ENCODE results near the gene CRABP2. TPM values are rescaled to one million over a fixed set of nuclear protein-coding genes. Genes with fewer than 3 reads are reported as not detected.

CRABP2 gene
- polyA plus RNA-seq, 1 experiment, result 12.8 TPM

DNA sequence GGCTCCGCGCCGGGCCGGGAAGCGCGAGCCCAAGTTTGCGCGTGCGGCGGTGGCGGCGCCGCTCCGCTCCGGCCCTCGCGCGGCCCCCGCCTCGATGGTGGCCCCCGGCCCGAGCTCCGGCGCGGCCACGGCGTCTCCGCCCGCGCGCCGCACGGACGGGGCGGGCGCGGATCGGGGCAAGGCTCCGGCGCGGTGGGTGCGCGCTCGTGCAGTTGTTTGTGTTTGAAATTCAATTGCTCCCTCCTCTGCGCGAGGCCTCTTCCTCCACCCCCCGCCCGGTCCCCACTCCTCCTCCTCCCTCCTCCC, 46.0 kb upstream of the CRABP2 start, which contains the start of gene HDGF:
TSS of gene HDGF (minus strand) at position 225 of the 306 bp plus-strand sequence. CDS start 246 bp downstream, outside the sequence.
- Histone ChIP-seq H3K9me3 (ENCODE audit: control insufficient read depth, insufficient read depth, low read length) (peaks cover 5% of the 10 kb centered on the region; the same call in 1 of the 2 replicates), H3K27me3 (ENCODE audit: control insufficient read depth, insufficient read depth, low read length) (no peaks in the 10 kb centered on the region), H3K27ac (ENCODE audit: low read depth, low read length) (peak within 1 kb of the TSS; percentile 77), H3K4me3 (ENCODE audit: low read depth, low read length) (peak within 1 kb of the TSS; percentile 94)
- no peak for TF ChIP-seq CTCF (IDR thresholded peaks at IDR 0.05; ENCODE audit: low read depth, low read length)
- POLR2A ChIA-PET, result interaction anchor here (0.6 to 3.2 kb wide), 7 partner anchors 10 to 108 kb away, joined by 3 to 26 read pairs (median 4); partner anchors contain the start of genes ISG20L2, METTL25B, MRPL24 and PRCC
- CTCF ChIA-PET, result interaction anchor here (1.2 to 1.9 kb wide), 3 partner anchors 25 to 139 kb away, joined by 3 to 10 read pairs (median 4); no protein-coding TSS in a partner anchor
- no peak for DNase-seq (ENCODE audit: low read depth, low spot score)

GRCh38 chr1:156750711-156751450, 45.5 kb upstream of the CRABP2 start:
- Histone ChIP-seq H3K4me3 (ENCODE audit: low read depth, low read length) (peak overlapping the region; percentile 94), H3K27me3 (ENCODE audit: control insufficient read depth, insufficient read depth, low read length) (no peaks in the 10 kb centered on the region), H3K27ac (ENCODE audit: low read depth, low read length) (peak overlapping the region; percentile 73), H3K9me3 (ENCODE audit: control insufficient read depth, insufficient read depth, low read length) (peaks cover 5% of the 10 kb centered on the region; the same call in 1 of the 2 replicates)
- ChIA-PET POLR2A (interaction anchor here (0.6 to 3.2 kb wide), 6 partner anchors 9 to 109 kb away, joined by 3 to 26 read pairs (median 12); partner anchors contain the start of genes ISG20L2, METTL25B, MRPL24 and PRCC), CTCF (interaction anchor here (0.7 to 1.9 kb wide), 3 partner anchors 25 to 140 kb away, joined by 4 to 10 read pairs (median 4); no protein-coding TSS in a partner anchor)
- TF ChIP-seq CTCF (IDR thresholded peaks at IDR 0.05; ENCODE audit: low read depth, low read length), result no peak
- no peak for DNase-seq (ENCODE audit: low read depth, low spot score)

DNA sequence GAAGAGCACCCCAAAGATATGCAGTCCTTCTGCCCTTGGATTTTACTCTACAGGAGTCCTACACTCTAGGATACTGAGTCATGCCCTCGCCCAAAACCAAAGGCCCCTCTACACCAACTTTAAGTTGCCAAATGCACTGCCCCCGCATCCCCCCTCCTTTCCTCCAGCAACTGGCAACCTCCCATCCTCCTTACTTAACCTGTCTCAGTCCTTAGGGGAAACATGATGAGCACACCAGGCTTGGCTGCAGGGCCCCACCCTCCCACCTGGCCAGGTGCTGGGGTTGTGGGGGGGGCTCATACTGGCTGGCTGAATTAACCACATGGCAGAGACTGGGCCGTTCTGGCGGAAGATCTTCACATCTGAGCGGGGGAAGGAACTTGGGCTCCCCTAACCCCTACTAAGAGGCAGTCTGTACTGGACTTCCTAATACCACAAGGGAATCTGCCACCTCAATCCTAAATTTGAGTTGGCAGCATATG, 44.8 kb upstream of the CRABP2 start:
- Histone ChIP-seq H3K9me3 (ENCODE audit: control insufficient read depth, insufficient read depth, low read length) (peaks cover 5% of the 10 kb centered on the region; the same call in 1 of the 2 replicates), H3K27me3 (ENCODE audit: control insufficient read depth, insufficient read depth, low read length) (no peaks in the 10 kb centered on the region), H3K4me3 (ENCODE audit: low read depth, low read length) (peak overlapping the region; percentile 94), H3K27ac (ENCODE audit: low read depth, low read length) (peak overlapping the region; percentile 96)
- POLR2A ChIA-PET, result interaction anchor here (2.3 to 3.2 kb wide), 2 partner anchors 16 to 22 kb away, joined by 20 to 24 read pairs; partner anchors contain the start of genes ISG20L2, METTL25B and PRCC
- no peak for TF ChIP-seq CTCF (IDR thresholded peaks at IDR 0.05; ENCODE audit: low read depth, low read length)
- no peak for DNase-seq (ENCODE audit: low read depth, low spot score)
- CTCF ChIA-PET, result interaction anchor here (0.7 kb wide), 1 partner anchor 59 kb away, joined by 4 read pairs; no protein-coding TSS in a partner anchor

DNA sequence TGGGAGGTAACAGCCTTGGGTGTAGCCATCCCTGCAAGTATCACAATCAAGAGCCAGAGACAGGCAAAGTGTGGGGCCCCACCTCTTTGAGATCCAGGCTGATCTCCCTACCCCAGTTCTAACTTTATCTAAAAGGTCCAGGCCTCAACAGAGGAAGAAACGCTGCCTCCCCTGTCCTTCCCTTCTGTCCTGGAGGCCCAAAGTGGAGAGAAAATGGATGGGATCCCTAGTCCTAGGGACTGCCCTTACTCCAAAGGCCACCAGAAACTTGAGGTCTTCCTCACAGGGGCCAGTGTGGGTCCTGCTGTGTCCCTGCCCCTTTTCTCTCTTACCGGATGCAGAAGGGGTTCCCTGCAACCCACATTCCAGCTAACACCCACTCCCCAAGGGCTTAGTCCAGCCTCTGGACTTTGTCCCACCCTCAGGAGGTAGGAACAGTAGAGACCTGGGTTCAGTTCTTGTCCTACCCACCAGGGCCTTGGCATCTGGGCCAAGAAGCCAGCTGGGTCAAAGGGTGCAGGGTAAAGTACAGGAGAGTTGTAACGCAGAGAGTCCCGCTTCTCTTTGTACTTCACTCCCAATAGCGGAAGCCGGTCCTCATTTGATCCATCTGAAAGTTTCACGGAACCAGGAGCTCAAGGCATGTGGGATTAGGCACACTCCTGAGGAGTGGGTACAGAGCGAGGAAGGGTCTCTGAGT, 44.2 kb upstream of the CRABP2 start:
- peak overlapping the region; percentile 94 for H3K4me3 ChIP-seq (ENCODE audit: low read depth, low read length)
- ChIA-PET CTCF (no interaction called here), POLR2A (no interaction called here)
- no peak for TF ChIP-seq CTCF (IDR thresholded peaks at IDR 0.05; ENCODE audit: low read depth, low read length)
- DNase-seq (ENCODE audit: low read depth, low spot score), result no peak
- H3K27me3 ChIP-seq (ENCODE audit: control insufficient read depth, insufficient read depth, low read length), result no peaks in the 10 kb centered on the region
- H3K27ac ChIP-seq (ENCODE audit: low read depth, low read length), result peak overlapping the region; percentile 96
- peaks cover 5% of the 10 kb centered on the region; the same call in 1 of the 2 replicates for H3K9me3 ChIP-seq (ENCODE audit: control insufficient read depth, insufficient read depth, low read length)
